GM18498 (cell line): ENCODE measurements around the gene ODAD4.
"Not testable (repeated sequence)": the region's sequence is repeated elsewhere in the genome, so short reads cannot be mapped to it uniquely, and the experiment has no call there.

ENCODE experiments used
- ATAC-seq: cut with Tn5 transposase; IDR thresholded peaks from one replicate; pipeline ENCODE4 v1.9.1; 2021; ENCODE audit warnings: mild to moderate bottlenecking, moderate library complexity; ENCODE audit not compliant: unreplicated experiment

ODAD4 gene

DNA sequence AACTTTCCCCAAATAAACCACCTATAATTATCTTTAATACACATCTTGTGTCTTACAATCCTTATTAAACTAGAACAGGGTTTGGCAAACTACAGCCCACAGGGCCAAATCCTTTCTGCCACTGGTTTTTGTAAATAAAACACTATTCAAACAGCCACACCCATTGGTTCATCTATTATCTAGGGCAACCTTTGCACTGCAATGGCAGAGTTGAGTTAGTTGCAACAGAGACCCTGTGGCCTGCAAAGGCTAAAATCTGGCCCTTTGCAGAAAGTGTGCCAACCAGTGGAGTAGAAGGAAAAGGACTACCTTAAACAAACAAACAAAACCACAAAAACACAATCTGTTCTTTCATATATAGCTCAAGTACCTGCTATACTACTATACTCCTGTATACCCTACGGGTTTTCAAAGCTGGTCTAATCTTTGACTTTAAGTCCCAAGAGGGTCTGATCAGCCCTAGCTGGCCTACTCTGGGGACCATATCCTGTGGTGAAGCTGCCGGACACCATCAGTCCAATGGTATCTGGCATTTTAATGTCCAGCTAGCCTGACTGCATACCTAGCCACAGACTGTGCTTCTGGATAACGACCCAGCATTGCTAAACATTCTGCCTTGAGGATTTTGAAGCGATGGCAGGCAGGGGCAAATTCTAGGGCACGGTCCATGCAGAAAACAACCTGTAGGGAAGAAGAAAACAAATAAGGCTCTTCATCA is 59.4 kb downstream of the ODAD4 start:
- ATAC-seq, result no peak

DNA sequence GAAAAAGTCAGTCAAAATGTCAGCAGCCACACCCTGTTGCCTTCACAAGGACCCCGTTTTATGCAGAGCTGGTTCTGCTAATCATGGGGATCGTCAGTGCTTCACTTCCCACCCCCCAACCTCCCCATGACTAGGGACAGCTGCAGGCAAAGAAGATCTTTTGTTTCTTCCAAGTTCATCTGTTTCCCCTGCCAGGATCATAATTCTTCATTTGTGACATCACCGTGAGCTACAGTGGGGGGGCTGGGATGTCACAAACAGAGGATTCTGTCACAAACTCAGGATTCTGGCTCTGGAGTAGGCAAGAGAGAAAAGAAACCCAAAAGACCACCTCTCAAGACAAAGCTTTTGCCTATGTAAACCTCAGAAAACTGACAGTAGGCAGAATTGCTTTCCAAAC is 62.2 kb downstream of the ODAD4 start:
- ATAC-seq, result no peak

DNA sequence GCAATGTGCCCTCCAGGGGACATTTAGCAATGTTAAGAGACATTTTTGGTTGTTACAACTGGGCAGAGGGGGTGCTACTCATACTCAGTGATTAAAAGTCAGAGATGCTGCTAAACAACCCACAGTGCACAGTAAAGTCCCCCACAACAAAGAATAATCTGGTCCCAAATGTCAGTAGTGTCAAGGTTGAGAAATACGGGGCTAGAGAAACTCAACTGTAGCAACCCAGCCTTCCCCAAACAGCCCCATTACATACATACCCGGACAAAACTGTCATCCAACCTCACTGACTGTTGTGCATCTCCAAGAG is 66.4 kb downstream of the ODAD4 start:
- no peak for ATAC-seq

GRCh38 chr17:41998497-41998896 is 68.1 kb downstream of the ODAD4 start:
- no peak for ATAC-seq

- no peak for ATAC-seq
Measured at GRCh38 chr17:42000413-42001133, 70.2 kb downstream of the ODAD4 start.

DNA sequence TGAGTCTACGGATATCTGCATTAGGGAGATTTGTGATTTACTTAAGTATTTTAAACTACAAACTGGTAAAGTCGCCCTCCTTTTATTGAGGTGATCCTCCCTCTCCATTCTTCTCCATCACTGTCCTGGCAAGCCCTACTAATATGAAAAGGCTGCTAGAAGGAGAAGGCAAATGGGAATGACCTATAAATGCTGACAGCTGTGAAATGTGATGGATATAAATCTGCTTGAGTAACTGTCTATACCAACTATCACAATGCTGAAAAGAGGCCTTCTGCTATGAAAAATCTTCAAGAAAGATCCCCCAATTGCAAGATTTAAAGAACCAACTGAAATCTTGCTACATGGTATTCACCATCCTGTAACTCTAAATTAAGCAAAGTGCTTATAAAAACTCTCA is 71.3 kb downstream of the ODAD4 start:
- no peak for ATAC-seq

DNA sequence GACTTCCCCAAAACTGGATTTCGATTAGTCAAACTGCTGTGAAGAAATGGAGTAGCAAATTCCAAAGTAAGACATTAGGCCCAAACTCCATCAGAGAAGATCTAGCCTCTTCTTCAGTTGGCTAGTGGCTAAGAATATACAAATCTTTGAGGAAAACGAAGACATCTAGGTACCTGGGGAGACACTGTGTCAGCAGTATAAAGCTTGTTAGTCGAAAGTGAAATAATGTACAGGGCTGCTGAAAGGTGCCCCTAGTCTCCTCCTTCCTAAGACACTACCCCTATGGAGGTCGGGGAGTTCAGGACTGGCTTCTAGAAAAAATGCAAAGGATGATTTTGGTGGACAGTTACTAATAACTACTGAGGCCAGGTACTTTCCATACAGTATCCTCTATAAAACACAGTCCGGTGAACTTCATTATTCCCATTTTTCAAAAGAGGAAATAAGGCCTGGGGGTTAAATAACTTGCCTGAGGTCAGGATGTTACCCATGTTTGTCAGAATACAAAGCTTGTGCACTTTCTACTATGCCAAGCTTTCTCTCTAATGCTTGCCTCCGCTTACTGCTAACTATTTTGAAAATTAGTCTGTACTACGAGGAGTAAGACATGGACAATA is 71.9 kb downstream of the ODAD4 start:
- no peak for ATAC-seq

DNA sequence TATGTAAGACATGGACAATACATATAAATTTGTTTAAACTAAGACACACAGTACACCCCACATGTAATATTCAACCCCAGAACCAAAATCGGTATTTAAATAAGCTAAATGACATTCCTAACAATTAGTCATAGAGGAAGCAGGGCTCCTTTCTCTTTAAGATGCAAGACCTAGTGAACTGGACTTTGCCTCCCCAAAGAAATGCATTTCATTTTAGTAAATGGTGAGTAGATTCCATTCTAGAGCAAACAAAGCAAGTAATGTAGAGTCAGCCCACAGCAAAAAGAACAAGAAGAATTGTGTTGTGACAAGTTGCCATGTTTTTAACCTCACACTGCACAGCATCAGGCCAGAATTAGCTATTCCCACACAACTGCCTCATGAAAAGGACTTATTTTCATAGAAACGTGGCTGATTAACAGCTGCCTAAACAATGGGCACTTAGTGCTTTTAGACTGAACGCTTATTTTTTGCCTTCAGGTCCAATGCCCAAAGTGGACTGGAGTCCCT is 72.4 kb downstream of the ODAD4 start:
- ATAC-seq, result no peak

DNA sequence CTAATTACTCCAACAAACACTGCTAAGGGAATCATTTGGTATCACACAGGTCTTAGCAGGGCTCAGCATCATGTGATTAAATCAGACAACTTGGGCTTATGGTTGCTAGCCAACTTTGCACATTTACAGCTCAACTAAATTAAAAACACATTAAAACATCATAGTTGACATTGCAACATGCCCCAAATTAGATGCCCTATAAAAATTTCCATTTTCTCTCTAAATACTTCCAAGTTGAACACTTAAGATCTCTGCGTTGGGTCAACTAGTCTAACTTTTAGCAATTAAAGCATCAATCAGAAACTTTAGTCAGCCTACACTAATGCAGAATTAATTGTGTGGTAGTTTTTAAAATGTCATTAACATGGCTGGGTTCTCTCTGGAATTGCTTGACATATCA is 74.7 kb downstream of the ODAD4 start:
- ATAC-seq, result no peak

DNA sequence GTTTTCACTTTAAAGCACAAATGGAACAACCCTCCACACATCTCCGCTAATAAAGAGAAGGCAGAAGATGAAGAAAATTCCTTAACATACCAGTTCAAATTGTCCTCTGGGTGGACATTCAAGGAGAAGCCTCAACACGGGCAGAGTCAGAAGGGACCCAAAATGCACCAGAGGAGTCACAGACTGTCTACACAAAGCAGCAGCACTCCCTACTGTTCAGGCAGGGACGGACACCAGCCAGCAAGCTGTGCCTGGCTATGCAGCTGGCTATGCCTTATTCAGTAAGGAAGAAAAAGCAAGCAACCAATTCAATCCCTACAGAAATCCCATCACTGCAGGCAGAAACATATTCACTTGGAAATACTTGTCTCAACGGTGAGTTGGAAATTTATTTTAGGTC is 78.8 kb downstream of the ODAD4 start:
- ATAC-seq, result no peak

DNA sequence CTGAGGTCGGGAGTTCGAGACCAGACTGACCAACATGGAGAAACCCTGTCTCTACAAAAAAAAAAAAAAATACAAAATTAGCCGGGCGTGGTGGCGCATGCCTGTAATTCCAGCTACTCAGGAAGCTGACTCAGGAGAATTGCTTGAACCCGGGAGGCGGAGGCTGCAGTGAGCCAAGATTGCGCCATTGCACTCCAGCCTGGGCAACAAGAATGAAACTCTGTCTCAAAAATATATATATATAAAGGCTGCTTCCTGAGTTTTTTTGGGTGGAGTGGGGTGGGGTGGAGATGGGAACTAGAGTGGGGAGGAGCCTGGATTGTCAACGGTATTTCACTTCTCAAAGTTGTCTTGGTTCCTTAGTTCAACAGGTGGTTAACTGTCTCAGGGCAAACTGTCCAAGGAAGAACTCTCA is 79.9 kb downstream of the ODAD4 start:
- ATAC-seq, result not testable (repeated sequence)

GRCh38 chr17:42010898-42011516 is 80.6 kb downstream of the ODAD4 start:
- no peak for ATAC-seq

GRCh38 chr17:42012363-42012762 is 81.9 kb downstream of the ODAD4 start:
- ATAC-seq, result not testable (repeated sequence)

DNA sequence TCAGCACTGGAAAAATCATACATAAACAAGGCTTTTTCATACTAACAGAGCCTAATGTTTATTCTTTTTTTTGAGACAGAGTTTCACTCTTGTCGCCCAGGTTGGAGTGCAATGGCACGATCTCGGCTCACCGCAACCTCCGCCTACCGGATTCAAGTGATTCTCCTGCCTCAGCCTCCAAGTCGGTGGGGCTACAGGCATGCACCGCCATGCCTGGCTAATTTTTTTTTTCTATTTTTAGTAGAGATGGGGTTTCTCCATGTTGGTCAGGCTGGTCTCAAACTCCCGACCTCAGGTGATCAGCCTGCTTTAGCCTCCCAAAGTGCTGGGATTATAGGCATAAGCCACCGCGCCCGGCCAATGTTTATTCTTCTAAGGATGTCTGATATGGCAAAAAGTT is 83.3 kb downstream of the ODAD4 start:
- not testable (repeated sequence) for ATAC-seq
